ENCODE measurements around the gene GSG1L.

The GSG1L gene

DNA sequence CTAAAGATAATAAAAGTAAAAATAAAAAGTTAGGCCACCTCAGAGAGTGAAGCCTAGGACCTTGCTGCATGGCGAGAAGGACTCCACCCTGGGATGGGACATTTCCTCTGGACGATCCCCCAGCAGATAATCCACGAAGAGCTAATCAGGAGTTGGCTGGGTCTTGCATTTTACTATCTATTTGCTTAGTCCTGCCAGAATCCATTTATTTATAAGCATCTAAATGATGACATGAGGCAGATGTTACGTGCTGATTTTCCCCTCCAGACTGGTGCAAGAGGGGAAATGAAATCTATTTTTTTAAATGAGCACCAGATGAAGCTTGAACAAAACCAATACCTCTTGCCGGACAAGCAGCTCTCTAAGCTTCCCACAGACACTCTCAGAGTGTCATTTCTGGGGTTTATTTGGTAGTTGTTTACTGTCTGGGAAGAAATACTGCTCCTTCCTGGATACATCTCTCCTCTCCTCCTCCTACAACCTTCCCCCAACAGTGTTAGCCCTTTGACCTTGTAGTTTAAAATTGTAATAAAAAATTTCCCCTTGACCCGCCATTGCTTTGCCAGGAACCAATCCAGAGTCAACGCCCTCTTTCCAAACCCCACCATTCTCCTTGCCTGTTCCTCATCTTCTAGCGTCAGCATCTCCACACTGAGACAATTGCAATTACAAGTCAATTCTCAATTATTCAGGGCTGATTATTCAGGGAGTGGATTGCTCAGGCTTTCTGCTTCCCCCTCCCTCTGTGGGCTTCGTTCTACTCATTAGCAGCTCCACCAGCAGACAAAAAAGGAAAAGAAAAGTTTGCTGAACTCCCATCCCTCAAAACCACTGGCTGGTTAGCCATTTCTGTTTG, 63.0 kb downstream of the GSG1L start:
- H2BK120ac ChIP-seq (ENCODE audit: low read depth, low read length), result no peak overlapping the region
- H4K8ac ChIP-seq (ENCODE audit: low read depth, low read length), result no peak overlapping the region
- H3K23ac ChIP-seq (ENCODE audit: low read depth, low read length, poor library complexity), result no peak overlapping the region
- H3K79me1 ChIP-seq (ENCODE audit: low read depth, low read length), result no peaks in the 10 kb centered on the region
- no peak overlapping the region for H2AFZ ChIP-seq (ENCODE audit: low read length)
- no peak overlapping the region for H2BK12ac ChIP-seq (ENCODE audit: low read length)
- H3K27me3 ChIP-seq (ENCODE audit: control insufficient read depth in 3 of 3, insufficient read depth in 3 of 3, low read depth in 1 of 3, low read length in 3 of 3), result no peaks in the 10 kb centered on the region
- no peak overlapping the region for H3K4ac ChIP-seq (ENCODE audit: low read length)
- no peaks in the 10 kb centered on the region for H3K9me3 ChIP-seq (replicated peaks in 1 of 2; ENCODE audit: control insufficient read depth in 2 of 2, insufficient read depth in 1 of 2, low read depth in 1 of 2, low read length in 2 of 2)
- no peak overlapping the region for H3K9ac ChIP-seq (ENCODE audit: low read depth, low read length, poor library complexity)
- no peak overlapping the region for H3K4me2 ChIP-seq (ENCODE audit: insufficient read depth, low read length, poor library complexity, severe bottlenecking)
- no peak for DNase-seq (ENCODE audit: low spot score)
- H2AK5ac ChIP-seq (ENCODE audit: low read depth, low read length), result no peak overlapping the region
- H3K36me3 ChIP-seq (replicated peaks in 1 of 2; ENCODE audit: control insufficient read depth in 2 of 2, insufficient read depth in 2 of 2, low read length in 2 of 2), result no peaks in the 10 kb centered on the region
- H2BK5ac ChIP-seq (ENCODE audit: low read length), result no peak overlapping the region
- no peak overlapping the region for H3K27ac ChIP-seq (replicated peaks; ENCODE audit: low read length)
- H3K4me3 ChIP-seq (ENCODE audit: low read length in 2 of 2), result no peak overlapping the region
- H3K18ac ChIP-seq (ENCODE audit: low read length), result no peak overlapping the region
- no peak overlapping the region for H2BK15ac ChIP-seq (ENCODE audit: low read length)
- H3K14ac ChIP-seq (ENCODE audit: low read length), result no peak overlapping the region
- no peaks in the 10 kb centered on the region for H3K4me1 ChIP-seq (ENCODE audit: control insufficient read depth in 2 of 2, insufficient read depth in 1 of 2, low read depth in 1 of 2, low read length in 2 of 2)
- no peak overlapping the region for H4K91ac ChIP-seq (ENCODE audit: low read depth, low read length, poor library complexity)
- WGBS, 2 donors (ENCODE audit: extremely low coverage in 2 of 2, insufficient read length in 2 of 2, insufficient replicate concordance in 1 of 2), result no CpG with 5 or more reads among the region's 9 CpGs

DNA sequence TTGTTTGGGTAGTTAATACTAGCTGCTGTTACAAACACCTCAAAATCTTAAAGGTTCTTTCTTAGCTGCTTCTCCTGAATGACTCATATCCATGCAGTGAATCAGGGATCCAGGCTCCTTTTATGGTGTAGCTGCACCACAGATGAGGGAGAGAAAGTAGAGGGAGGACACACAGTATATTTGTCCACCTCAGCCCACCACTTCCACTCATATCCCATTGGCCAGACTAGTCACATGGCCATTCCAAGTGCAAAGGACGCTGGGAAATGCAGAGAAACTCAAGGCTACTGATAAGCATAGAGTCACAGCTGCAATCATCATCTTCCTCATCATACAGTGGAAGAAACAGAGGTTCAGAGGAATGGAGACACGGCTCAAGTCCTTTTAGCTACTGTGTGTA, 63.8 kb downstream of the GSG1L start:
- Histone ChIP-seq H3K9ac (ENCODE audit: low read depth, low read length, poor library complexity) (no peak overlapping the region), H3K23ac (ENCODE audit: low read depth, low read length, poor library complexity) (no peak overlapping the region), H3K4me2 (ENCODE audit: insufficient read depth, low read length, poor library complexity, severe bottlenecking) (no peak overlapping the region), H3K36me3 (replicated peaks in 1 of 2; ENCODE audit: control insufficient read depth in 2 of 2, insufficient read depth in 2 of 2, low read length in 2 of 2) (no peaks in the 10 kb centered on the region), H3K4ac (ENCODE audit: low read length) (no peak overlapping the region), H3K27me3 (ENCODE audit: control insufficient read depth in 3 of 3, insufficient read depth in 3 of 3, low read depth in 1 of 3, low read length in 3 of 3) (no peaks in the 10 kb centered on the region), H3K27ac (replicated peaks; ENCODE audit: low read length) (no peak overlapping the region), H3K4me3 (ENCODE audit: low read length in 2 of 2) (no peak overlapping the region), H2AK5ac (ENCODE audit: low read depth, low read length) (no peak overlapping the region), H4K8ac (ENCODE audit: low read depth, low read length) (no peak overlapping the region), H3K18ac (ENCODE audit: low read length) (no peak overlapping the region), H3K4me1 (ENCODE audit: control insufficient read depth in 2 of 2, insufficient read depth in 1 of 2, low read depth in 1 of 2, low read length in 2 of 2) (no peaks in the 10 kb centered on the region), H2AFZ (ENCODE audit: low read length) (no peak overlapping the region), H4K91ac (ENCODE audit: low read depth, low read length, poor library complexity) (no peak overlapping the region), H2BK5ac (ENCODE audit: low read length) (no peak overlapping the region), H2BK15ac (ENCODE audit: low read length) (no peak overlapping the region), H3K9me3 (replicated peaks in 1 of 2; ENCODE audit: control insufficient read depth in 2 of 2, insufficient read depth in 1 of 2, low read depth in 1 of 2, low read length in 2 of 2) (no peaks in the 10 kb centered on the region), H2BK12ac (ENCODE audit: low read length) (no peak overlapping the region), H2BK120ac (ENCODE audit: low read depth, low read length) (no peak overlapping the region), H3K14ac (ENCODE audit: low read length) (no peak overlapping the region), H3K79me1 (ENCODE audit: low read depth, low read length) (no peaks in the 10 kb centered on the region)
- no CpG with 5 or more reads among the region's 2 CpGs for WGBS, 2 donors (ENCODE audit: extremely low coverage in 2 of 2, insufficient read length in 2 of 2, insufficient replicate concordance in 1 of 2)
- DNase-seq (ENCODE audit: low spot score), result no peak

DNA sequence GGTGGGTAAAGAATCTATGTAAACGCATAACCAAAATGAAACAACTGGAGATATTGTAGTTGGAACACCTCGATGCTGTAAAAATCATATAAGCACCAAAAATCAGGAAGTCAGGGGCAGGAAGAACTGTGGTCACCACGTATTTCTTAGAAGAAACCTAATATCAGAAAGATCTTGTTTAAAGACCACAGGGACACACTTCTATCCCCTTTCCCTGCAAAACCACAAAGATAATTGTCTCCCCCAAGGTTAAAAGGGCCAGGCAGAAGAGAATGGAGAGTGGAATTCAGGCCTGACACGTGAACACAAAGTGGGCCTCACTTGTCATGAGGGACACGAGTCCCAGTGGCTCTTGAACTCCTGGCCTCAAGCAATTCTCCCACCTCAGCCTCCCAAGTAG, 68.1 kb downstream of the GSG1L start:
- no peak overlapping the region for H2BK15ac ChIP-seq (ENCODE audit: low read length)
- peaks cover 2 to 9% of the 10 kb centered on the region in 2 donors for H3K9me3 ChIP-seq (replicated peaks in 1 of 2; ENCODE audit: control insufficient read depth in 2 of 2, insufficient read depth in 1 of 2, low read depth in 1 of 2, low read length in 2 of 2)
- H4K8ac ChIP-seq (ENCODE audit: low read depth, low read length), result no peak overlapping the region
- no peak overlapping the region for H3K27ac ChIP-seq (replicated peaks; ENCODE audit: low read length)
- H3K4me2 ChIP-seq (ENCODE audit: insufficient read depth, low read length, poor library complexity, severe bottlenecking), result no peak overlapping the region
- H3K18ac ChIP-seq (ENCODE audit: low read length), result no peak overlapping the region
- H3K4ac ChIP-seq (ENCODE audit: low read length), result no peak overlapping the region
- H2BK5ac ChIP-seq (ENCODE audit: low read length), result no peak overlapping the region
- H3K14ac ChIP-seq (ENCODE audit: low read length), result no peak overlapping the region
- no peak overlapping the region for H2BK120ac ChIP-seq (ENCODE audit: low read depth, low read length)
- no peak overlapping the region for H2AK5ac ChIP-seq (ENCODE audit: low read depth, low read length)
- no peak overlapping the region for H4K91ac ChIP-seq (ENCODE audit: low read depth, low read length, poor library complexity)
- no peak overlapping the region for H3K23ac ChIP-seq (ENCODE audit: low read depth, low read length, poor library complexity)
- no peaks in the 10 kb centered on the region for H3K4me1 ChIP-seq (ENCODE audit: control insufficient read depth in 2 of 2, insufficient read depth in 1 of 2, low read depth in 1 of 2, low read length in 2 of 2)
- H2AFZ ChIP-seq (ENCODE audit: low read length), result no peak overlapping the region
- H3K36me3 ChIP-seq (replicated peaks in 1 of 2; ENCODE audit: control insufficient read depth in 2 of 2, insufficient read depth in 2 of 2, low read length in 2 of 2), result no peaks in the 10 kb centered on the region
- no peak overlapping the region for H2BK12ac ChIP-seq (ENCODE audit: low read length)
- no peak overlapping the region for H3K9ac ChIP-seq (ENCODE audit: low read depth, low read length, poor library complexity)
- DNase-seq (ENCODE audit: low spot score), result no peak
- no peak overlapping the region for H3K4me3 ChIP-seq (ENCODE audit: low read length in 2 of 2)
- no CpG with 5 or more reads among the region's 5 CpGs for WGBS, 2 donors (ENCODE audit: extremely low coverage in 2 of 2, insufficient read length in 2 of 2, insufficient replicate concordance in 1 of 2)
- H3K79me1 ChIP-seq (ENCODE audit: low read depth, low read length), result no peaks in the 10 kb centered on the region
- H3K27me3 ChIP-seq (ENCODE audit: control insufficient read depth in 3 of 3, insufficient read depth in 3 of 3, low read depth in 1 of 3, low read length in 3 of 3), result no peaks in the 10 kb centered on the region

DNA sequence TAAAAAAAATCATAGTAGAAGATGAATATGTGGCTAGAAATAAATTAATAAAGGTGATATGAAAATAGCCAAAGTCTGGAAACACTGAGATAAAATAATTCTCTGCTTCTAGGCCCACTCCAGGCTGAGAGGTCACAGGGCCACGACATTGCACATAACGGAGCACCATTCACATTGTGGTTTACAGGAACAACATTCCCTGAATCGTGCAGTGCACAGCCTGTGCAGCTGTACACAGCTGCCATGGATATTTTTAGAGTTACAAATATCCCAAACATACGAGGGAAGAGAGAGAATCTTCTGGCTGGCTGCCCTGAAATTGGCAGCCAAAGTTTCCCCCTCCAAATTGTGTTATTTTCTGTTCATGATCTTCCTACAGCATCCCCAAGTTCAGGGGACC, 68.8 kb downstream of the GSG1L start:
- Histone ChIP-seq H3K4ac (ENCODE audit: low read length) (no peak overlapping the region), H2AK5ac (ENCODE audit: low read depth, low read length) (no peak overlapping the region), H3K4me2 (ENCODE audit: insufficient read depth, low read length, poor library complexity, severe bottlenecking) (no peak overlapping the region), H3K4me1 (ENCODE audit: control insufficient read depth in 2 of 2, insufficient read depth in 1 of 2, low read depth in 1 of 2, low read length in 2 of 2) (no peaks in the 10 kb centered on the region), H3K14ac (ENCODE audit: low read length) (no peak overlapping the region), H3K27me3 (ENCODE audit: control insufficient read depth in 3 of 3, insufficient read depth in 3 of 3, low read depth in 1 of 3, low read length in 3 of 3) (no peaks in the 10 kb centered on the region), H3K9me3 (replicated peaks in 1 of 2; ENCODE audit: control insufficient read depth in 2 of 2, insufficient read depth in 1 of 2, low read depth in 1 of 2, low read length in 2 of 2) (peaks cover 2 to 9% of the 10 kb centered on the region in 2 donors), H3K27ac (replicated peaks; ENCODE audit: low read length) (no peak overlapping the region), H2BK12ac (ENCODE audit: low read length) (no peak overlapping the region), H3K36me3 (replicated peaks in 1 of 2; ENCODE audit: control insufficient read depth in 2 of 2, insufficient read depth in 2 of 2, low read length in 2 of 2) (no peaks in the 10 kb centered on the region), H4K8ac (ENCODE audit: low read depth, low read length) (no peak overlapping the region), H3K4me3 (ENCODE audit: low read length in 2 of 2) (no peak overlapping the region), H2BK120ac (ENCODE audit: low read depth, low read length) (no peak overlapping the region), H3K9ac (ENCODE audit: low read depth, low read length, poor library complexity) (no peak overlapping the region), H3K18ac (ENCODE audit: low read length) (no peak overlapping the region), H2BK15ac (ENCODE audit: low read length) (no peak overlapping the region), H3K79me1 (ENCODE audit: low read depth, low read length) (no peaks in the 10 kb centered on the region), H2AFZ (ENCODE audit: low read length) (no peak overlapping the region), H2BK5ac (ENCODE audit: low read length) (no peak overlapping the region), H4K91ac (ENCODE audit: low read depth, low read length, poor library complexity) (no peak overlapping the region), H3K23ac (ENCODE audit: low read depth, low read length, poor library complexity) (no peak overlapping the region)
- WGBS, 2 donors (ENCODE audit: extremely low coverage in 2 of 2, insufficient read length in 2 of 2, insufficient replicate concordance in 1 of 2), result no CpG with 5 or more reads among the region's 4 CpGs
- no peak for DNase-seq (ENCODE audit: low spot score)
